Measurements from ENCODE around the gene MLH1. TPM values are rescaled to one million over a fixed set of nuclear protein-coding genes. Genes with fewer than 3 reads are reported as not detected.

Gene MLH1
- total and polyA plus RNA-seq, 2 of the 8 experiments (the other 6 are each of a cell fraction or from before 2014, with no cell fraction given), result 36.4 to 47.3 TPM

DNA sequence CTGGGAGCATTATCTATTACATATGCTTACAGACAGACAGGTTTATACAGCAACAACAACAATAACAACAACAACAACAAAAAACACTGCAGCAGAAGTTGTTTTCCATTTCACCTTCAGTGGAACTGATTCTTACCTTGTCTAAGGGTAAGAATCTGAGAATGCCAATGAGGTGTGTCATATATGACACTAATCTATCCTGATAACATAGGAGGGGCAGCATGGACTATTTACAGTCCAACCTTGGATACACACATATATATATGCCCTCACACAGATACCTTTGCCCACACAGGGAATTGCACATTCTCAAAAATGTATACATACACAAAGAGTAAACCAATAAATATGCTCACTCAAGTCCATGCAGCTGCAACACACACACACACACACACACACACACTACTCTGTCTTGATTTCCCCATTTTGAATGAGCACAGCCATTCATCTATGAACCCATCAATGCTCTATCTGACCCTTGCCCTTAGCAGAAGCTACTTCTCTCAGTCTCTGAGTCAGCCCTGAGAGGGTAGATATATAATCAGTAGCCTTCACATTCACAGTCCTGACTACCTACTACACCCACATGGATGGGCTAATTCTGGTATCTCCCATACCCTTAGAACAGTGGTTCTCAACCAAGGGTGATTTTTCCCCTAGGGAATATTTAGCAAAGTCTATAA is 38.7 kb upstream of the MLH1 start (continued):
- no peak for TF ChIP-seq CBX5 (IDR thresholded peaks at IDR 0.05; ENCODE audit: low read depth, low read length)
- TF ChIP-seq RBBP5 (IDR thresholded peaks at IDR 0.05; ENCODE audit: borderline replicate concordance, low read depth, low read length), result no peak
- no peak for TF ChIP-seq TBP (IDR thresholded peaks at IDR 0.05; ENCODE audit: low read depth, low read length)
- no peak for TF ChIP-seq KDM5A (IDR thresholded peaks at IDR 0.05; ENCODE audit: low read length)
- TF ChIP-seq EGR1 (IDR thresholded peaks at IDR 0.05; ENCODE audit: borderline replicate concordance, low read depth, low read length), result no peak
- TF ChIP-seq TCF12 (IDR thresholded peaks at IDR 0.05; ENCODE audit: low read depth, low read length), result no peak

Measured in H1 (cell line).